Gastrocnemius medialis (tissue), 4 donors: ENCODE data around the gene NAA30. TPM values are rescaled to one million over a fixed set of nuclear protein-coding genes. Genes with fewer than 3 reads are reported as not detected.
"Not testable (repeated sequence)": the region's sequence is repeated elsewhere in the genome, so short reads cannot be mapped to it uniquely, and the experiment has no call there.

ENCODE experiments used
- ATAC-seq, 2 donors: fragments of 150-250 bp; one replicate each; pipeline ENCODE4 v1.9.1; 2016
- DNase-seq, 2 donors: peaks; one replicate each; pipeline ENCODE4 v3.0.0-alpha.2; 2019
- H3K27ac ChIP-seq, 4 donors: fragments of 200-600 bp; sonication (generic); 1 replicate in 1 of 4; 2 replicates in 3 of 4; pipeline ENCODE4 v1.5.1; 2016 to 2018; ENCODE audit warnings: mild to moderate bottlenecking in 2 of 4, moderate library complexity in 1 of 4
- H3K27me3 ChIP-seq, 3 donors: fragments of 200-600 bp; sonication (generic) in 2 of 3; 1 replicate in 1 of 3; 2 replicates in 2 of 3; pipeline versions ENCODE4 v1.5.1 to v1.6.0; 2016 to 2019; ENCODE audit warnings: mild to moderate bottlenecking in 1 of 3, moderate library complexity in 1 of 3
- H3K36me3 ChIP-seq, 2 donors: fragments of 200-600 bp; sonication (generic) in 1 of 2; one replicate each; pipeline ENCODE4 v1.5.1; 2017 to 2018
- H3K4me1 ChIP-seq, 2 donors: fragments of 200-600 bp; sonication (generic) in 1 of 2; one replicate each; pipeline ENCODE4 v1.5.1; 2016 to 2017; ENCODE audit warnings: mild to moderate bottlenecking in 2 of 2
- H3K4me3 ChIP-seq, 4 donors: fragments of 200-600 bp; sonication (generic) in 3 of 4; 1 replicate in 1 of 4; 2 replicates in 3 of 4; pipeline ENCODE4 v1.5.1; 2016 to 2019; ENCODE audit warnings: mild to moderate bottlenecking in 2 of 4
- H3K9me3 ChIP-seq, 3 donors: fragments of 200-600 bp; sonication (generic) in 2 of 3; 1 replicate in 1 of 3; 2 replicates in 2 of 3; pipeline ENCODE4 v1.5.1; 2016 to 2019
- CTCF ChIP-seq, 5 experiments: fragments of 450-650 bp in 3 of 5; fragments of 200-600 bp in 2 of 5; sonication (generic) in 2 of 5; IDR thresholded peaks in 4 of 5; conservative IDR thresholded peaks in 1 of 5; 1 replicate in 4 of 5; 2 replicates in 1 of 5; pipeline ENCODE4 v1.5.1; 2016 to 2019; ENCODE audit warnings: antibody characterized with exemption in 5 of 5, mild to moderate bottlenecking in 3 of 5, moderate library complexity in 3 of 5
- POLR2A ChIP-seq, 2 donors: fragments of 450-650 bp; IDR thresholded peaks; one replicate each; pipeline ENCODE4 v1.6.1; 2017; ENCODE audit warnings: antibody characterized with exemption in 2 of 2, mild to moderate bottlenecking in 2 of 2, moderate library complexity in 2 of 2
- in situ Hi-C, 4 donors: fragments of 200-750 bp; cut with MboI; loops; one replicate each; pipeline versions ENCODE4 v1.15.0 to v1.8.0; 2017; ENCODE audit warnings: low sequenced_read_pairs in 4 of 4
- intact Hi-C: fragments of 100-400 bp; cut with DNase I; formaldehyde crosslinking; loops from one replicate; pipeline ENCODE4 v1.15.1; 2023; ENCODE audit warnings: low total_unique reads
- total RNA-seq, 4 donors: library from RNA; depleted of rRNA; stranded (reverse); fragments of >200 nt; gene quantifications; one replicate each; pipeline versions ENCODE4 v1.1.0 to v1.2.3, GENCODE V29; 2016

NAA30 gene
- total RNA-seq, 4 donors from 2014 or later: 30.9 to 53.7 (median 38.6) TPM

GRCh38 chr14:57352396-57353170 lies 37.8 kb upstream of the NAA30 start:
- no peak for DNase-seq
- no peak overlapping the region for H3K4me3 ChIP-seq
- no peaks in the 10 kb centered on the region for H3K27me3 ChIP-seq
- H3K9me3 ChIP-seq: no peaks in the 10 kb centered on the region
- no peak for TF ChIP-seq POLR2A (IDR thresholded peaks at IDR 0.05)
- no peak for TF ChIP-seq CTCF (IDR thresholded peaks at IDR 0.05 in 4 of 5, conservative IDR thresholded peaks at IDR 0.05 in 1 of 5)
- ATAC-seq: no peak
- in situ Hi-C loops: no loop called here
- intact Hi-C loops: no loop called here
- H3K4me1 ChIP-seq: no peaks in the 10 kb centered on the region
- H3K36me3 ChIP-seq: no peaks in the 10 kb centered on the region
- H3K27ac ChIP-seq: no peak overlapping the region

- TF ChIP-seq CTCF (IDR thresholded peaks at IDR 0.05 in 4 of 5, conservative IDR thresholded peaks at IDR 0.05 in 1 of 5) (no peak), POLR2A (IDR thresholded peaks at IDR 0.05) (no peak)
- DNase-seq (no peak), ATAC-seq (no peak)
- Histone ChIP-seq H3K27ac (no peak overlapping the region), H3K9me3 (no peaks in the 10 kb centered on the region), H3K4me3 (no peak overlapping the region), H3K4me1 (no peaks in the 10 kb centered on the region), H3K27me3 (no peaks in the 10 kb centered on the region), H3K36me3 (no peaks in the 10 kb centered on the region)
- intact Hi-C loops: no loop called here
- in situ Hi-C loops: no loop called here
These were observed 35.1 kb upstream of the NAA30 start for GRCh38 chr14:57355081-57355800.

- Histone ChIP-seq H3K4me3 (no peak overlapping the region), H3K27me3 (no peaks in the 10 kb centered on the region), H3K4me1 (no peaks in the 10 kb centered on the region), H3K36me3 (no peaks in the 10 kb centered on the region), H3K9me3 (no peaks in the 10 kb centered on the region), H3K27ac (no peak overlapping the region)
- intact Hi-C loops (no loop called here), in situ Hi-C loops (no loop called here)
- TF ChIP-seq CTCF (IDR thresholded peaks at IDR 0.05 in 4 of 5, conservative IDR thresholded peaks at IDR 0.05 in 1 of 5): no peak
- TF ChIP-seq POLR2A (IDR thresholded peaks at IDR 0.05): no peak
- DNase-seq: no peak
- no peak for ATAC-seq
These were observed 28.0 kb upstream of the NAA30 start for GRCh38 chr14:57362361-57362760.

GRCh38 chr14:57364659-57365450 lies 25.5 kb upstream of the NAA30 start:
- TF ChIP-seq CTCF (IDR thresholded peaks at IDR 0.05 in 4 of 5, conservative IDR thresholded peaks at IDR 0.05 in 1 of 5): no peak
- no peak for TF ChIP-seq POLR2A (IDR thresholded peaks at IDR 0.05)
- H3K36me3 ChIP-seq: no peaks in the 10 kb centered on the region
- intact Hi-C loops: no loop called here
- no peaks in the 10 kb centered on the region for H3K4me1 ChIP-seq
- H3K27ac ChIP-seq: no peak overlapping the region
- no peak for DNase-seq
- in situ Hi-C loops: no loop called here
- H3K9me3 ChIP-seq: no peaks in the 10 kb centered on the region
- no peaks in the 10 kb centered on the region for H3K27me3 ChIP-seq
- ATAC-seq: no peak
- H3K4me3 ChIP-seq: no peak overlapping the region

- intact Hi-C loops, in situ Hi-C loops, H3K36me3 ChIP-seq, ATAC-seq, H3K27me3 ChIP-seq, H3K4me1 ChIP-seq, H3K4me3 ChIP-seq, DNase-seq, H3K9me3 ChIP-seq, H3K27ac ChIP-seq: not testable (repeated sequence)
These were observed 20.2 kb upstream of the NAA30 start for GRCh38 chr14:57370187-57370586.
